Measurements from ENCODE around the gene FRY. TPM values are rescaled to one million over a fixed set of nuclear protein-coding genes. Genes with fewer than 3 reads are reported as not detected.

The FRY gene
- total RNA-seq, 1 experiment from 2014 or later: 1.3 TPM

GRCh38 chr13:32191452-32191998 lies 160.0 kb downstream of the FRY start:
- Histone ChIP-seq H3K27ac (ENCODE audit: low read length) (no peak overlapping the region), H3K27me3 (ENCODE audit: low read length) (no peaks in the 10 kb centered on the region), H4K20me1 (ENCODE audit: low read length) (no peaks in the 10 kb centered on the region), H2AFZ (ENCODE audit: low read length) (no peak overlapping the region), H3K9ac (ENCODE audit: low read length) (no peak overlapping the region), H3K4me2 (ENCODE audit: low read length) (no peak overlapping the region), H3K4me3 (ENCODE audit: low read length) (no peak overlapping the region), H3K79me2 (ENCODE audit: low read length) (no peaks in the 10 kb centered on the region), H3K9me2 (replicated peaks; ENCODE audit: low read length) (no peaks in the 10 kb centered on the region), H3F3A (ENCODE audit: low read length, unreplicated experiment) (no peaks in the 10 kb centered on the region), H3K4me1 (ENCODE audit: insufficient read depth, low read length) (no peaks in the 10 kb centered on the region), H3K9me3 (ENCODE audit: low read length) (no peaks in the 10 kb centered on the region), H3K36me3 (ENCODE audit: low read depth, low read length) (no peaks in the 10 kb centered on the region)
- ChIA-PET POLR2A (ENCODE audit: unreplicated experiment) (no interaction called here), CTCF (no interaction called here)
- no peak for TF ChIP-seq CTCF (conservative IDR thresholded peaks at IDR 0.05; ENCODE audit: low read depth, low read length)
- no peak for TF ChIP-seq EZH2 (IDR thresholded peaks at IDR 0.05; ENCODE audit: low read length, unreplicated experiment)
- no peak for TF ChIP-seq EZH2phosphoT487 (IDR thresholded peaks at IDR 0.05; ENCODE audit: borderline replicate concordance, low read length)
- DNase-seq: no peak
- BruUV-seq (replicated peaks): no TSS peak
- no peak for ATAC-seq
- intact Hi-C loops (cut with micrococcal nuclease): no loop called here

- Histone ChIP-seq H3K4me2 (ENCODE audit: low read length) (no peak overlapping the region), H3K36me3 (ENCODE audit: low read depth, low read length) (no peaks in the 10 kb centered on the region), H3K9me2 (replicated peaks; ENCODE audit: low read length) (no peaks in the 10 kb centered on the region), H3K4me3 (ENCODE audit: low read length) (no peak overlapping the region), H3K4me1 (ENCODE audit: insufficient read depth, low read length) (no peaks in the 10 kb centered on the region), H3K27ac (ENCODE audit: low read length) (no peak overlapping the region), H3K9me3 (ENCODE audit: low read length) (no peaks in the 10 kb centered on the region), H4K20me1 (ENCODE audit: low read length) (no peaks in the 10 kb centered on the region), H3K27me3 (ENCODE audit: low read length) (no peaks in the 10 kb centered on the region), H2AFZ (ENCODE audit: low read length) (no peak overlapping the region), H3K79me2 (ENCODE audit: low read length) (no peaks in the 10 kb centered on the region), H3K9ac (ENCODE audit: low read length) (no peak overlapping the region), H3F3A (ENCODE audit: low read length, unreplicated experiment) (no peaks in the 10 kb centered on the region)
- DNase-seq (no peak), ATAC-seq (no peak)
- ChIA-PET CTCF (no interaction called here), POLR2A (ENCODE audit: unreplicated experiment) (no interaction called here)
- TF ChIP-seq CTCF (conservative IDR thresholded peaks at IDR 0.05; ENCODE audit: low read depth, low read length): no peak
- TF ChIP-seq EZH2phosphoT487 (IDR thresholded peaks at IDR 0.05; ENCODE audit: borderline replicate concordance, low read length): no peak
- no peak for TF ChIP-seq EZH2 (IDR thresholded peaks at IDR 0.05; ENCODE audit: low read length, unreplicated experiment)
- intact Hi-C loops (cut with micrococcal nuclease): no loop called here
- BruUV-seq (replicated peaks): no TSS peak
Observed at GRCh38 chr13:32195713-32196112, 164.1 kb downstream of the FRY start.

GRCh38 chr13:32199168-32199567 lies 167.6 kb downstream of the FRY start:
- ATAC-seq (no peak), DNase-seq (no peak)
- Histone ChIP-seq H3K4me1 (ENCODE audit: insufficient read depth, low read length) (no peaks in the 10 kb centered on the region), H3K9me3 (ENCODE audit: low read length) (no peaks in the 10 kb centered on the region), H3K36me3 (ENCODE audit: low read depth, low read length) (no peaks in the 10 kb centered on the region), H4K20me1 (ENCODE audit: low read length) (no peaks in the 10 kb centered on the region), H2AFZ (ENCODE audit: low read length) (no peak overlapping the region), H3F3A (ENCODE audit: low read length, unreplicated experiment) (no peaks in the 10 kb centered on the region), H3K79me2 (ENCODE audit: low read length) (no peaks in the 10 kb centered on the region), H3K9ac (ENCODE audit: low read length) (no peak overlapping the region), H3K4me3 (ENCODE audit: low read length) (no peak overlapping the region), H3K4me2 (ENCODE audit: low read length) (no peak overlapping the region), H3K27me3 (ENCODE audit: low read length) (no peaks in the 10 kb centered on the region), H3K27ac (ENCODE audit: low read length) (no peak overlapping the region), H3K9me2 (replicated peaks; ENCODE audit: low read length) (no peaks in the 10 kb centered on the region)
- ChIA-PET CTCF (no interaction called here), POLR2A (ENCODE audit: unreplicated experiment) (no interaction called here)
- no peak for TF ChIP-seq CTCF (conservative IDR thresholded peaks at IDR 0.05; ENCODE audit: low read depth, low read length)
- TF ChIP-seq EZH2 (IDR thresholded peaks at IDR 0.05; ENCODE audit: low read length, unreplicated experiment): no peak
- no peak for TF ChIP-seq EZH2phosphoT487 (IDR thresholded peaks at IDR 0.05; ENCODE audit: borderline replicate concordance, low read length)
- intact Hi-C loops (cut with micrococcal nuclease): no loop called here
- BruUV-seq (replicated peaks): no TSS peak

Measured in PC-3 (cell line).